ENCODE measurements around the gene SH2D5.

DNA sequence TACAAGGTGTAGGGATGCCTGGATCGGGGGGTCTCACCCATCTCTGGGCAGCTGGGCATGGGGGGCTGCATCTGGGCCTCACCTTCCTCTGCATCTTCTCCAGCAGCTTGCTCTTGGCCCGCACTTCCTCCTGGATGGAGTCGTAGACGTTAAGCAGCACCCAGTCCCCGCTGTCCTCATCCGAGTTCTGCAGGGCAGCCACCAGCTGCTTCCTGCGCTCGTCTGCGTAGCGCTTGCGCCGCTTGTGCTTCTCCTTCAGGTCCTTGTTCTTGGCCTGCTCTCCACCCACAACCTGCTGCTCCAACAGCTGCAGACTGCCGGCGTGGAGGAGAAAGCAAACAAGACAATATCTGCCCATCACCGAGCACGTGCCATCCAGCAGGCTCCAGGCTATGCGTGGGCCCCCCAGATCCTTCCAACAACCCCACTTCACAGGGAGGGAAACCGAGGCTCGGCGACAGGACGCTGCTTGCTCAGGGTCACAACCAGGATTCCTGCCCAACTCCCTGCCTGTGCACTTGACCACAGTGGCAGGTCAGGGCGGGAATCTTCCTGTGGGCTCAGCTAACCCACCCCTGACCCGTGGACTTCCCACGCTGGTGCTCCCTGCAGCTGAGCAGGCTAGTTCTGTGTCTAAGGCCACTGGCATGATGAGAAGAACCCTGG lies 49.8 kb downstream of the SH2D5 start:
- TF ChIP-seq EZH2 (IDR thresholded peaks at IDR 0.05; ENCODE audit: insufficient read depth, low read length) (no peak), CTCF (IDR thresholded peaks at IDR 0.05; ENCODE audit: insufficient read depth, low read depth, low read length) (no peak)
